Testis (tissue), 3 donors: ENCODE data around the gene PPM1M. TPM values are rescaled to one million over a fixed set of nuclear protein-coding genes. Genes with fewer than 3 reads are reported as not detected.
A peak's percentile ranks its signal among the peaks of the same experiment; 100 is the strongest.

ENCODE experiments used
- DNase-seq: peaks from one replicate; pipeline ENCODE4 v3.0.0-alpha.2; 2019
- H3K27ac ChIP-seq, 2 donors: fragments of 200-600 bp; sonication (generic); one replicate each; pipeline ENCODE4 v1.5.1; 2019
- H3K27me3 ChIP-seq: fragments of 200-600 bp; sonication (generic); one replicate; pipeline ENCODE4 v1.5.1; 2019
- H3K36me3 ChIP-seq: fragments of 200-600 bp; sonication (generic); one replicate; pipeline ENCODE4 v1.5.1; 2017; ENCODE audit warnings: low read depth; ENCODE audit errors: missing control alignments
- H3K4me1 ChIP-seq: fragments of 200-600 bp; sonication (generic); one replicate; pipeline ENCODE4 v1.5.1; 2019
- H3K4me3 ChIP-seq, 2 donors: fragments of 200-600 bp; sonication (generic); one replicate each; pipeline ENCODE4 v1.5.1; 2017 to 2019
- H3K9me3 ChIP-seq: fragments of 200-600 bp; sonication (generic); one replicate; pipeline ENCODE4 v1.5.1; 2017
- POLR2A ChIP-seq: fragments of 450-650 bp; IDR thresholded peaks from one replicate; pipeline ENCODE4 v1.6.1; 2017; ENCODE audit warnings: antibody characterized with exemption, mild to moderate bottlenecking, moderate library complexity
- WGBS, 2 donors: methylation state at CpG; one replicate each; pipeline ENCODE4 v1.1.5; 2018; 5-methylcytosine and 5-hydroxymethylcytosine counted together
- intact Hi-C: fragments of 100-400 bp; cut with DNase I; formaldehyde crosslinking; loops from one replicate; pipeline ENCODE4 v1.15.1; 2023; ENCODE audit warnings: low total_unique reads
- polyA plus RNA-seq: library from polyadenylated mRNA; stranded (reverse); fragments of 350-450 nt; fragmentation: Illumina TruSeq; extraction: RNeasy Lipid Tissue Mini Kit (QIAGEN cat#74804); gene quantifications from one replicate; pipeline ENCODE4 v1.2.3, GENCODE V29; 2014; ENCODE audit warnings: low read depth, low replicate concordance; ENCODE audit not compliant: insufficient read depth
- total RNA-seq, 2 donors: library from RNA; depleted of rRNA; stranded (reverse); fragments of >200 nt; gene quantifications; one replicate each; pipeline ENCODE4 v1.2.3, GENCODE V29; 2016
- TF ChIP-seq, protein P1 (sequence below), 3 experiments: fragments of 450-650 bp in 2 of 3; fragments of 200-600 bp in 1 of 3; sonication (generic) in 1 of 3; IDR thresholded peaks; one replicate each; pipeline ENCODE4 v1.5.1; 2016 to 2019; ENCODE audit warnings: antibody characterized with exemption in 3 of 3, mild to moderate bottlenecking in 2 of 3, moderate library complexity in 1 of 3

The PPM1M gene
- total and polyA plus RNA-seq, 3 donors from 2014 or later = 12.9 to 22.2 (median 15.2) TPM

DNA sequence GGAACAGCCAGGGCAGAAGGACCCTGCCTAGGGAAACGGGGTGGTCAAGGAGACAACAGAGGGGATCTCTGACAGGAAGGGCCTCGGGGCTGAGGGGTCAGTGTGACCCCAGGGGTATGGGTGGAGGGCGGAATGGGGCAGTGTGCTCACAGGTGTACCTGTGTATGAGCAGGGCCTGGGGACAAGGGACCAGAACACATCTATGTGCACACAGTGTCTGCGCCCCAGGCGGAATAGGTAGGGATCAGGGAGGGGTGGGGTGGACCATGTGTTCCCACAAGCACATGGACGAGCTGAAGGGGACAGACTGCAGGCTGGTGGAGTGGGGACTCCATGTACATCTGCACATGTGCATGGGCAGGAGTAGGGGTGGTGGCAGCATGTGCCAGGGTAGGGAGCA is 15.1 kb upstream of the PPM1M start:
- no peak for TF ChIP-seq POLR2A
- TF ChIP-seq, protein P1, sequence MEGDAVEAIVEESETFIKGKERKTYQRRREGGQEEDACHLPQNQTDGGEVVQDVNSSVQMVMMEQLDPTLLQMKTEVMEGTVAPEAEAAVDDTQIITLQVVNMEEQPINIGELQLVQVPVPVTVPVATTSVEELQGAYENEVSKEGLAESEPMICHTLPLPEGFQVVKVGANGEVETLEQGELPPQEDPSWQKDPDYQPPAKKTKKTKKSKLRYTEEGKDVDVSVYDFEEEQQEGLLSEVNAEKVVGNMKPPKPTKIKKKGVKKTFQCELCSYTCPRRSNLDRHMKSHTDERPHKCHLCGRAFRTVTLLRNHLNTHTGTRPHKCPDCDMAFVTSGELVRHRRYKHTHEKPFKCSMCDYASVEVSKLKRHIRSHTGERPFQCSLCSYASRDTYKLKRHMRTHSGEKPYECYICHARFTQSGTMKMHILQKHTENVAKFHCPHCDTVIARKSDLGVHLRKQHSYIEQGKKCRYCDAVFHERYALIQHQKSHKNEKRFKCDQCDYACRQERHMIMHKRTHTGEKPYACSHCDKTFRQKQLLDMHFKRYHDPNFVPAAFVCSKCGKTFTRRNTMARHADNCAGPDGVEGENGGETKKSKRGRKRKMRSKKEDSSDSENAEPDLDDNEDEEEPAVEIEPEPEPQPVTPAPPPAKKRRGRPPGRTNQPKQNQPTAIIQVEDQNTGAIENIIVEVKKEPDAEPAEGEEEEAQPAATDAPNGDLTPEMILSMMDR (IDR thresholded peaks at IDR 0.05) = no peak
- H3K9me3 ChIP-seq = no peaks in the 10 kb centered on the region
- H3K4me3 ChIP-seq = no peak overlapping the region
- intact Hi-C loops = no loop called here
- no peak overlapping the region for H3K27ac ChIP-seq
- H3K4me1 ChIP-seq = peaks cover 1% of the 10 kb centered on the region
- H3K36me3 ChIP-seq = no peaks in the 10 kb centered on the region
- DNase-seq = no peak
- WGBS, 2 donors = 86 to 92% methylated on average over 6 of the region's 6 CpGs
- H3K27me3 ChIP-seq = no peaks in the 10 kb centered on the region

GRCh38 chr3:52230889-52231499 is 14.6 kb upstream of the PPM1M start:
- intact Hi-C loops = no loop called here
- Histone ChIP-seq H3K9me3 (no peaks in the 10 kb centered on the region), H3K27ac (no peak overlapping the region), H3K36me3 (no peaks in the 10 kb centered on the region), H3K4me1 (peaks cover 5% of the 10 kb centered on the region), H3K27me3 (no peaks in the 10 kb centered on the region), H3K4me3 (no peak overlapping the region)
- WGBS, 2 donors = 84 to 90% methylated on average over 13 to 16 of the region's 16 CpGs
- TF ChIP-seq, protein P1 (IDR thresholded peaks at IDR 0.05) = no peak
- TF ChIP-seq POLR2A = no peak
- no peak for DNase-seq

- Histone ChIP-seq H3K36me3 (no peaks in the 10 kb centered on the region), H3K27ac (no peak overlapping the region), H3K4me1 (peaks cover 11% of the 10 kb centered on the region), H3K4me3 (no peak overlapping the region), H3K27me3 (no peaks in the 10 kb centered on the region), H3K9me3 (no peaks in the 10 kb centered on the region)
- peak; percentile 73 for DNase-seq
- intact Hi-C loops = no loop called here
- TF ChIP-seq POLR2A = no peak
- TF ChIP-seq, protein P1 (IDR thresholded peaks at IDR 0.05) = peak; percentile 66 to 75 (median 68)
- WGBS, 2 donors = 75 to 79% methylated on average over 7 to 28 of the region's 34 CpGs
Observed at GRCh38 chr3:52231502-52232278, 13.9 kb upstream of the PPM1M start.

DNA sequence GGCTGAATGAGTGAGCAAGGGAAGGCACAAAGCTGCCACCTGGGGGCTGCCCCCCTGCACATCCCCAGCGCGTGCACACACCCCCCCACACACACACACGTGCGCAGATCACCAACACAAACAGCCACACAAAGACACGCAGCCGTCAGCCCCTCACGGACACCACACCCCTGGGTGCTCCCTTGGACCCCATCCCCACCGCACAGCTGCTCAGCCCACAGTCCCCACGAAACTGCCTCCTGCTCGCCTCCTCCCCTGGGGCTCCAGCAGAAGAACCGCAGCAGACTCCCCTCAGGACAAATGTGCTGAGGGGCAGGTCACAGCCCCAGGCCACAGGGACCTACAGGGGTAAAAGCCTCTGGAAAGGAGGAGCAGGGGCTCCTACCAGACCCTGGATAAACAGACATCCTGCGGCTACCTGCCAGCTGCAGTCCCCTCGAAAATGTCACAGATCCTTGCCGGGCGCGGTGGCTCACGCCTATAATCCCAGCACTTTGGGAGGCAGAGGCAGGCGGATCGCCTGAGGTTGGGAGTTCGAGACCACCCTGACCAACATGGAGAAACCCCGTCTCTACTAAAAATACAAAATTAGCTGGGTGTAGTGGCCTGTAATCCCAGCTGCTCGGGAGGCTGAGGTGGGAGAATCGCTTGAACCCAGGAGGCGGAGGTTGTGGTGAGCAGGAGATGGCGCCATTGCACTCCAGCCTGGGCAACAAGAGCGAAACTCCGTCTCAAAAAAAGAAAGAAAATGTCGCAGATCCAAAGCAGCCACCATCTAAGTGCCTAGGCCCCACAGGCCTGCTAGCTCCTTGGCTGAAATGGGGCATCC is 13.1 kb upstream of the PPM1M start:
- 89 to 92% methylated on average over 17 to 28 of the region's 28 CpGs for WGBS, 2 donors
- Histone ChIP-seq H3K27ac (no peak overlapping the region), H3K4me3 (no peak overlapping the region), H3K27me3 (no peaks in the 10 kb centered on the region), H3K36me3 (no peaks in the 10 kb centered on the region), H3K4me1 (peaks cover 19% of the 10 kb centered on the region), H3K9me3 (no peaks in the 10 kb centered on the region)
- TF ChIP-seq, protein P1 (IDR thresholded peaks at IDR 0.05) = no peak
- TF ChIP-seq POLR2A = no peak
- DNase-seq = no peak
- intact Hi-C loops = no loop called here
